Liver (tissue), 9 donors: ENCODE data around the gene FBLN1. TPM values are rescaled to one million over a fixed set of nuclear protein-coding genes. Genes with fewer than 3 reads are reported as not detected.

Experiments used
- DNase-seq: peaks from one replicate; pipeline ENCODE4 v3.0.0-alpha.2; 2017; ENCODE audit warnings: low spot score
- H3K27ac ChIP-seq, 2 donors: one replicate each; pipeline ENCODE4 v1.7.0; 2013; ENCODE audit warnings: inconsistent platforms in 2 of 2, low read length in 2 of 2, control low read depth in 1 of 2, low read depth in 1 of 2, mild to moderate bottlenecking in 1 of 2
- H3K27me3 ChIP-seq, 4 donors: one replicate each; pipeline versions ENCODE4 v1.6.1 to v1.7.0; 2013; ENCODE audit warnings: low read length in 3 of 4, inconsistent platforms in 1 of 4, mild to moderate bottlenecking in 1 of 4, moderate library complexity in 1 of 4; ENCODE audit not compliant: control insufficient read depth in 4 of 4, insufficient read depth in 4 of 4
- H3K36me3 ChIP-seq, 4 donors: one replicate each; pipeline versions ENCODE4 v1.6.1 to v1.7.0; 2013; ENCODE audit warnings: low read length in 3 of 4, mild to moderate bottlenecking in 3 of 4, low read depth in 1 of 4, moderate library complexity in 1 of 4; ENCODE audit not compliant: control insufficient read depth in 4 of 4, insufficient read depth in 3 of 4
- H3K4me1 ChIP-seq, 4 donors: one replicate each; pipeline versions ENCODE4 v1.6.1 to v1.7.0; 2013; ENCODE audit warnings: low read length in 3 of 4, mild to moderate bottlenecking in 3 of 4, moderate library complexity in 1 of 4; ENCODE audit not compliant: control insufficient read depth in 4 of 4, insufficient read depth in 4 of 4
- H3K4me3 ChIP-seq, 3 donors: one replicate each; pipeline versions ENCODE4 v1.6.1 to v1.7.0; 2013; ENCODE audit warnings: low read length in 3 of 3, control low read depth in 1 of 3, low read depth in 1 of 3, mild to moderate bottlenecking in 1 of 3
- H3K9ac ChIP-seq, 2 donors: one replicate each; pipeline ENCODE4 v1.7.0; 2013; ENCODE audit warnings: low read length in 2 of 2, mild to moderate bottlenecking in 2 of 2, moderate library complexity in 2 of 2, control low read depth in 1 of 2, low read depth in 1 of 2
- H3K9me3 ChIP-seq, 4 donors: one replicate each; pipeline versions ENCODE4 v1.6.1 to v1.7.0; 2013; ENCODE audit warnings: low read length in 3 of 4; ENCODE audit not compliant: control insufficient read depth in 4 of 4
- EGR1 ChIP-seq, 2 donors: IDR thresholded peaks; 2 replicates each; pipeline ENCODE4 v1.6.1; 2016 to 2018; ENCODE audit warnings: antibody characterized with exemption in 2 of 2, low read depth in 2 of 2
- FOXA1 ChIP-seq: IDR thresholded peaks from 2 replicates; pipeline ENCODE4 v1.6.1; 2016; ENCODE audit warnings: antibody characterized with exemption
- FOXA2 ChIP-seq: IDR thresholded peaks from 2 replicates; pipeline ENCODE4 v1.6.1; 2016; ENCODE audit warnings: antibody characterized with exemption
- GABPA ChIP-seq, 2 donors: IDR thresholded peaks in 1 of 2; conservative IDR thresholded peaks in 1 of 2; 2 replicates each; pipeline ENCODE4 v1.6.1; 2016; ENCODE audit warnings: antibody characterized with exemption in 2 of 2, mild to moderate bottlenecking in 1 of 2, moderate library complexity in 1 of 2
- HNF4A ChIP-seq, 2 donors: conservative IDR thresholded peaks; 2 replicates each; pipeline ENCODE4 v1.6.1; 2016; ENCODE audit warnings: antibody characterized with exemption in 2 of 2, mild to moderate bottlenecking in 2 of 2
- HNF4G ChIP-seq: IDR thresholded peaks from 2 replicates; pipeline ENCODE4 v1.6.1; 2016; ENCODE audit warnings: antibody characterized with exemption
- JUND ChIP-seq, 2 donors: IDR thresholded peaks; 2 replicates each; pipeline ENCODE4 v1.6.1; 2016; ENCODE audit warnings: antibody characterized with exemption in 2 of 2
- MAX ChIP-seq: IDR thresholded peaks from 2 replicates; pipeline ENCODE4 v1.6.1; 2016; ENCODE audit warnings: antibody characterized with exemption
- NR2F2 ChIP-seq: IDR thresholded peaks from 2 replicates; pipeline ENCODE4 v1.6.1; 2016; ENCODE audit warnings: antibody characterized with exemption
- RAD21 ChIP-seq, 2 donors: IDR thresholded peaks; 2 replicates each; pipeline ENCODE4 v1.6.1; 2016; ENCODE audit warnings: antibody characterized with exemption in 2 of 2, mild to moderate bottlenecking in 2 of 2
- RXRA ChIP-seq, 2 donors: IDR thresholded peaks; 2 replicates each; pipeline ENCODE4 v1.6.1; 2017 to 2018; ENCODE audit warnings: antibody characterized with exemption in 2 of 2, mild to moderate bottlenecking in 1 of 2
- SP1 ChIP-seq: IDR thresholded peaks from 2 replicates; pipeline ENCODE4 v1.6.1; 2018; ENCODE audit warnings: antibody characterized with exemption, mild to moderate bottlenecking
- TAF1 ChIP-seq: conservative IDR thresholded peaks from 2 replicates; pipeline ENCODE4 v1.6.1; 2016; ENCODE audit warnings: antibody characterized with exemption, mild to moderate bottlenecking
- YY1 ChIP-seq: IDR thresholded peaks from 2 replicates; pipeline ENCODE4 v1.6.1; 2016; ENCODE audit warnings: antibody characterized with exemption, mild to moderate bottlenecking
- ZBTB33 ChIP-seq: IDR thresholded peaks from 2 replicates; pipeline ENCODE4 v1.6.1; 2016; ENCODE audit warnings: antibody characterized with exemption
- WGBS: extraction: QIAGEN DNeasy Blood & Tissue Kit; methylation state at CpG from one replicate; pipeline ENCODE4 v1.1.7; 2013; 5-methylcytosine and 5-hydroxymethylcytosine counted together
- polyA plus RNA-seq, 2 donors: library from polyadenylated mRNA; stranded (reverse) in 1 of 2; unstranded in 1 of 2; fragments of 200-250 nt in 1 of 2; fragments of >200 nt in 1 of 2; fragmentation: Nextera tagmentation in 1 of 2; extraction: Ambion mirVana in 1 of 2; gene quantifications; one replicate each; pipeline versions ENCODE4 v1.2.1 to v1.2.3, GENCODE V29; 2013 to 2015
- total RNA-seq, 2 donors: library from RNA; depleted of rRNA; stranded (reverse); fragments of >200 nt; gene quantifications; one replicate each; pipeline ENCODE4 v1.2.3, GENCODE V29; 2014
- TF ChIP-seq, protein P1 (sequence below): IDR thresholded peaks from 2 replicates; pipeline ENCODE4 v1.6.1; 2016; ENCODE audit warnings: antibody characterized with exemption, mild to moderate bottlenecking
- TF ChIP-seq, protein P2 (sequence below): fragments of 150-350 bp; IDR thresholded peaks from 2 replicates; pipeline ENCODE4 v1.5.1; 2017; ENCODE audit warnings: improper control_type of control experiment, low read depth, low read length; ENCODE audit not compliant: missing input control
- TF ChIP-seq, protein P3 (sequence below): IDR thresholded peaks from 2 replicates; pipeline ENCODE4 v1.6.1; 2016; ENCODE audit warnings: antibody characterized with exemption
- donor health status: healthy.
- donor health status: healthy.
- donor health status: healthy.
- donor health status: healthy.
- donor health status: healthy.

The FBLN1 gene
- total and polyA plus RNA-seq, 4 donors: 2.2 to 9.3 (median 6.3) TPM

DNA sequence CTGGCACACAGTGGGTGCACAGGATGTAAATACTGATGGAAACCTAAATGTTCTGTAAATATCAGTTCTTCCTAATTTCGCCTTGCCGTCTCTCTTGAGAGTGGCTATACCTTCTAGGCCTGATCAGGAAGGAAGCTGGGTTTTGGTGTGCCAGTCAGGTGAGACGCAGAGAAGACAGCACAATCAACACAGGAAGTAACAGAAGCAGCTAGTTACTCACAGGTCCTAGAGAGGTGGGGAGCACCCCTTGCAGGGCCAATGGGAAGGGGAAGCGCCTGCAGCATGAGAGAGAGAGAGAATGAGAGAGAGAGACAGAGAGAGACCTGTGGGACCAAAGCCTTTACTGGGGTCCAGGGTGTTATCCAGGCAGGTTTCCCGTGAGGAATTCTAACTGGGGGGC is 80.8 kb downstream of the FBLN1 start:
- TF ChIP-seq MAX (no peak), GABPA (IDR thresholded peaks at IDR 0.05 in 1 of 2, conservative IDR thresholded peaks at IDR 0.05 in 1 of 2) (no peak), JUND (IDR thresholded peaks at IDR 0.05) (no peak), SP1 (no peak), ZBTB33 (no peak), NR2F2 (no peak), EGR1 (IDR thresholded peaks at IDR 0.05; ENCODE audit: low read depth in 2 of 2) (no peak), HNF4A (conservative IDR thresholded peaks at IDR 0.05) (no peak), RXRA (IDR thresholded peaks at IDR 0.05) (no peak), TAF1 (no peak), FOXA2 (no peak), FOXA1 (no peak), YY1 (no peak), RAD21 (IDR thresholded peaks at IDR 0.05) (no peak)
- TF ChIP-seq, protein P1, sequence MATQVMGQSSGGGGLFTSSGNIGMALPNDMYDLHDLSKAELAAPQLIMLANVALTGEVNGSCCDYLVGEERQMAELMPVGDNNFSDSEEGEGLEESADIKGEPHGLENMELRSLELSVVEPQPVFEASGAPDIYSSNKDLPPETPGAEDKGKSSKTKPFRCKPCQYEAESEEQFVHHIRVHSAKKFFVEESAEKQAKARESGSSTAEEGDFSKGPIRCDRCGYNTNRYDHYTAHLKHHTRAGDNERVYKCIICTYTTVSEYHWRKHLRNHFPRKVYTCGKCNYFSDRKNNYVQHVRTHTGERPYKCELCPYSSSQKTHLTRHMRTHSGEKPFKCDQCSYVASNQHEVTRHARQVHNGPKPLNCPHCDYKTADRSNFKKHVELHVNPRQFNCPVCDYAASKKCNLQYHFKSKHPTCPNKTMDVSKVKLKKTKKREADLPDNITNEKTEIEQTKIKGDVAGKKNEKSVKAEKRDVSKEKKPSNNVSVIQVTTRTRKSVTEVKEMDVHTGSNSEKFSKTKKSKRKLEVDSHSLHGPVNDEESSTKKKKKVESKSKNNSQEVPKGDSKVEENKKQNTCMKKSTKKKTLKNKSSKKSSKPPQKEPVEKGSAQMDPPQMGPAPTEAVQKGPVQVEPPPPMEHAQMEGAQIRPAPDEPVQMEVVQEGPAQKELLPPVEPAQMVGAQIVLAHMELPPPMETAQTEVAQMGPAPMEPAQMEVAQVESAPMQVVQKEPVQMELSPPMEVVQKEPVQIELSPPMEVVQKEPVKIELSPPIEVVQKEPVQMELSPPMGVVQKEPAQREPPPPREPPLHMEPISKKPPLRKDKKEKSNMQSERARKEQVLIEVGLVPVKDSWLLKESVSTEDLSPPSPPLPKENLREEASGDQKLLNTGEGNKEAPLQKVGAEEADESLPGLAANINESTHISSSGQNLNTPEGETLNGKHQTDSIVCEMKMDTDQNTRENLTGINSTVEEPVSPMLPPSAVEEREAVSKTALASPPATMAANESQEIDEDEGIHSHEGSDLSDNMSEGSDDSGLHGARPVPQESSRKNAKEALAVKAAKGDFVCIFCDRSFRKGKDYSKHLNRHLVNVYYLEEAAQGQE: no peak
- TF ChIP-seq, protein P2, sequence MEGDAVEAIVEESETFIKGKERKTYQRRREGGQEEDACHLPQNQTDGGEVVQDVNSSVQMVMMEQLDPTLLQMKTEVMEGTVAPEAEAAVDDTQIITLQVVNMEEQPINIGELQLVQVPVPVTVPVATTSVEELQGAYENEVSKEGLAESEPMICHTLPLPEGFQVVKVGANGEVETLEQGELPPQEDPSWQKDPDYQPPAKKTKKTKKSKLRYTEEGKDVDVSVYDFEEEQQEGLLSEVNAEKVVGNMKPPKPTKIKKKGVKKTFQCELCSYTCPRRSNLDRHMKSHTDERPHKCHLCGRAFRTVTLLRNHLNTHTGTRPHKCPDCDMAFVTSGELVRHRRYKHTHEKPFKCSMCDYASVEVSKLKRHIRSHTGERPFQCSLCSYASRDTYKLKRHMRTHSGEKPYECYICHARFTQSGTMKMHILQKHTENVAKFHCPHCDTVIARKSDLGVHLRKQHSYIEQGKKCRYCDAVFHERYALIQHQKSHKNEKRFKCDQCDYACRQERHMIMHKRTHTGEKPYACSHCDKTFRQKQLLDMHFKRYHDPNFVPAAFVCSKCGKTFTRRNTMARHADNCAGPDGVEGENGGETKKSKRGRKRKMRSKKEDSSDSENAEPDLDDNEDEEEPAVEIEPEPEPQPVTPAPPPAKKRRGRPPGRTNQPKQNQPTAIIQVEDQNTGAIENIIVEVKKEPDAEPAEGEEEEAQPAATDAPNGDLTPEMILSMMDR: no peak
- TF ChIP-seq, protein P3, sequence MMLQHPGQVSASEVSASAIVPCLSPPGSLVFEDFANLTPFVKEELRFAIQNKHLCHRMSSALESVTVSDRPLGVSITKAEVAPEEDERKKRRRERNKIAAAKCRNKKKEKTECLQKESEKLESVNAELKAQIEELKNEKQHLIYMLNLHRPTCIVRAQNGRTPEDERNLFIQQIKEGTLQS: no peak
- DNase-seq: no peak
- Histone ChIP-seq H3K9me3 (no peaks in the 10 kb centered on the region), H3K36me3 (no peaks in the 10 kb centered on the region), H3K4me1 (no peaks in the 10 kb centered on the region), H3K4me3 (no peak overlapping the region), H3K27me3 (no peaks in the 10 kb centered on the region), H3K9ac (no peak overlapping the region), H3K27ac (no peak overlapping the region)
- 83% methylated on average over 5 of the region's 5 CpGs for WGBS

DNA sequence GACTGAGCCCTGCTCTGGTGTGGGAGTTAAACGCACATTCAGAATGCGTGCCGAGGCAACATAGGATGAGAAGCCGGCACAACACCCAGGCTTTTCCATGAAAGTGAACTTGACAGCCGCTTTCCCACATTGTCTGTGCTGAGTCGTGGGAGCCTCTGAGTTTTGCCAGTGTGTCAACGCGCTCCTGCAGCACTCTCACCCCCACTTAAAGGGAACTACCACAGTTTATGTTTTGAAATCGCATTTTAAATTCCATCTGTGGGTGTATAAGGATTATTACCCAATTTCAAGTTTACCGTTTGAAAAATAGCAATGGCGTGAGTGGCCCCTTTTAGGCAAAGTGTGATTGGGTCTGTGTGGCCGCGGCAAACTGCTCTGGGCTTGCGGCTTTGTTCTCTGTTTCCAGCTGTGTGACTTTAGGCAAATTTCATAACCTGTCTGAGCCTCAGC is 81.5 kb downstream of the FBLN1 start:
- Histone ChIP-seq H3K9ac (no peak overlapping the region), H3K9me3 (no peaks in the 10 kb centered on the region), H3K4me3 (no peak overlapping the region), H3K4me1 (no peaks in the 10 kb centered on the region), H3K27me3 (no peaks in the 10 kb centered on the region), H3K36me3 (no peaks in the 10 kb centered on the region), H3K27ac (no peak overlapping the region)
- no peak for TF ChIP-seq MAX
- TF ChIP-seq RAD21 (IDR thresholded peaks at IDR 0.05): no peak
- TF ChIP-seq, protein P2: no peak
- TF ChIP-seq NR2F2: no peak
- no peak for TF ChIP-seq HNF4G
- TF ChIP-seq ZBTB33: no peak
- no peak for DNase-seq
- WGBS: 83% methylated on average over 14 of the region's 14 CpGs
